ENCODE data around the gene SENP5.
"Not testable (repeated sequence)": the region's sequence is repeated elsewhere in the genome, so short reads cannot be mapped to it uniquely, and the experiment has no call there.

The SENP5 gene

DNA sequence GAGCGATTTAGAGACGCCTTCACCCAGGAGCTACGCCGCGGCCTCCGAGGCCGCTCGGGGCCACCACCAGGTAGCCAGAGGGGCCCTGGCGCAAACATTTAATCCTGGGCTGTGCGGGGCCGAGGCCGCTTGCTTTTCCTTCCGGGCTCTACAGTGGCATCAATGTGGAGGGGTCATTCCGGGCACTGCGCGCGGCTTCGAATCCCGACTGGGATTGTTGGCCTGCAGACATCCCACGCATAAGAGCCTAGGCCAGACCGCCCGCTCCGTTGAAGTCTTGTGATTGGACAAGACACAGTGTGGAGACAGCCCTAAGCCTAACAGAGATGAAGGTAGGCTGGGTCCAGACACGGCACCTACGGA, 75.2 kb downstream of the SENP5 start:
- DNase-seq = no peak

DNA sequence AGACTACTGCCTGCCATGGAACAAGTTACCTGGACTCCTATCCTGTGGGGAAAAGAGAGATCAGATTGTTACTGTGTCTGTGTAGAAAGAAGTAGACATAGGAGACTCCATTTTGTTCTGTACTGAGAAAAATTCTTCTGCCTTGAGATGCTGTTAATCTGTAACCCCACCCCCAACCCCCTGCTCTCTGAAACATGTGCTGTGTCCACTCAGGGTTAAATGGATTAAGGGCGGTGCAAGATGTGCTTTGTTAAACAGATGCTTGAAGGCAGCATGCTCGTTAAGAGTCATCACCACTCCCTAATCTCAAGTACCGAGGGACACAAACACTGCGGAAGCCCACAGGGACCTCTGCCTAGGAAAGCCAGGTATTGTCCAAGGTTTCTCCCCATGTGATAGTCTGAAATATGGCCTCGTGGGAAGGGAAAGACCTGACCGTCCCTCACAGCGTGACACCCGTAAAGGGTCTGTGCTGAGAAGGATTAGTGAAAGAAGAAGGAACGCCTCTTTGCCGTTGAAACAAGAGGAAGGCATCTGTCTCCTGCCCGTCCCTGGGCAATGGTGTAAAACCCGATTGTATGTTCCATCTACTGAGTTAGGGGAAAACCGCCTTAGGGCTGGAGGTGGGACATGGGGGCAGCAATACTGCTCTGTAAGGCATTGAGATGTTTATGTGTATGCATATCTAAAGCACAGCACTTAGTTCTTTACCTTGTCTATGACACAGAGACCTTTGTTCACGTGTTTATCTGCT, 76.5 kb downstream of the SENP5 start:
- DNase-seq = not testable (repeated sequence)

DNA sequence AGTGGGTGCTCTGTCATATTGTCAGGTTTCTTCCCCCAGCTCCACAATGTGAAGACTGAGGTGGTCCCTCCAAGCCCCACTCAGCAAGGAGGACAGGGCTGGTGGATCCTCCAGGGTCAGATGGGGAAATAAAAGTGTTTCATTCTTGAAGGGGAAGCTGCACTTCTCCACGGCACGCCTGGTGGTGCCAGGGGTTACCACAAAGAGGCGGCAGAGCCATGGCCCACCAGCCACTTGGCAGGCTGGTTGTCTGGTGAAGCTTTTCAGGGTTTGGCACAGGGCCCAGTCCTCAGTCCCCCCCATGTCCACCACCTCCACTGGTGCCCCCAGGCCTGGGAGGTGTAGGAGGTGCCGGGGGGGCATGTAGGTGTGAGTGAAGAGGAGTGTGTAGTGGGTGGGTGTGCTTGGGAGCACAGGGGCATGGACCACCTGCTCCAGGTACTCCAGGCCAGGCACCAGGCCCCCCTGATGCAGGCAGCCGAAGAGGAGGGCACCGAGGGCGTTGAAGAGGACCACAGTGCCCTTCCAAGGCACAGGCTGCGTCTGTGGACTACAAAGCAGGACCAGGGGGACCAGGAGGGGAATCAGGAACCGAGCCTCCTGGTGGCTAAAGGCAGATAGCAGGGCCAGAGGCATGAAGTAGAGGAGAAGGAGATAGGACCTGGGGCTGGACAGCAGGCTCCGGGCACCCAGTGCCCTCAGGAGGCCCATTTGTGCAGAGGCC, 79.6 kb downstream of the SENP5 start:
- DNase-seq = no peak

DNA sequence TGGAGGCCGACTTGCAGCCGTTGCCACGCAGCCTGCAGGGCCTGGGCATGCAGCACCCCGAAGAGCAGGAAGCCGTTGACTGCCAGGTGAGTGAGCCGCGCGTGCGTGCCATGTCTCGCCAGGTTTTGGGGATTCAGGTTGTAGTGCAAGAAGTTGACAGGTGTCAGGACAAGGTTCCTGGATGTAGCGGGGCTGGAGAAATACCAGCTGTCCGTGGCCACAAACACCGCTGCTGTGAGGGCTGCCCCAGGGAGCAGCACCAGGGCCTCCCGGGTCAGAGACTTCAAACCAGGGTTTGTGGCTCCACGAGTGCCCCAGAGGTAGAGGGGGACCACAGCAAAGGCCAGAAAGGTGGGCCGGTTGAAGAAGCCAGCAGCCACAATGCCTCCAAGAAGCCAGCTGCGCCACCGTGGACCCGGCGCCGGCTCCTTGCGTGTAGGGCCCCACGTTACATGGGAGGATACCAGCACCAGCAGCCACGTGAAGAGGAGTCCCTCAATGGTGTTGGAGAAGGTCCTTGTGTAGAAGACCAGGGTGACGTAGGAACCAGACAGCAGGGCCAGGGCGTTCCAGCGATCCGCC, 80.2 kb downstream of the SENP5 start:
- DNase-seq = no peak

DNA sequence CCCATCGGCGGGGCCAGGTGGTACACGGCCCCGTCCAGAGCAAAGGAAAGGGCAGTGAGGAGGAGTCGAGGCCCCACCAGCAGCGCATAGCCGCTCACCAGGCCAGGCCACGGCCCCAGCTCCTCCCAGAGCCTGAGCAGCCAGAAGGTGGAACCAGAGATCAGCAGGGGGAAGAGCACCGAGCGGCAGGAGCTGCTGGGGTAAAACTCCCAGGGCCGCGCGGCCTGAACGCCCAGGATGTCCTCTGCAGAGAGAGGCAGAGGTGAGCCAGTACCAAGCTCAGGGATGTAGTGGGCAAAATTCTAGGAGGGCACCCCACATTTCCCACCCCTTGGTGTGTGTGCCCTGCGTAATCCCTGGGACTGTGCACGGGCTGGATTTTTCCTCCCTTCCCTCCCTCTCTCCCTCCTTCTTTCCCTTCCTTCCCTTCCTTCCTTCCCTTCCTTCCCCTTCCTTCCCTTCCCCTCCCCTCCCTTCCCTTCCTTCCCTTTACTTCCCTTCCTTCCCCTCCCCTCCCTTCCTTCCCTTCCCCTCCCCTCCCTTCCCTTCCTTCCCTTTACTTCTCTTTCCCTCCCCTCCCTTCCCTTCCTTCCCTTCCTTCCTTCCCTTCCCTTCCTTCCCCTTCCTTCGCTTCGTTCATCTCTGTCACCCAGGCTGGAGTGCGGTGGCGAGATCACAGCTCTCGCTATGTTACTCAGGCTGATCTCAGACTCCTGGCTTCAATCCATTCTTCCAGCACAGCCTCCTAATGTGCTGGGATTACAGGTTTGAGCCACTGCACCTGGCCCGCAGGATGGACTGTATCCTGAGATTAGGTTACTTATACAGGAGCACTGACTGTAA, 80.9 kb downstream of the SENP5 start:
- no peak for DNase-seq

DNA sequence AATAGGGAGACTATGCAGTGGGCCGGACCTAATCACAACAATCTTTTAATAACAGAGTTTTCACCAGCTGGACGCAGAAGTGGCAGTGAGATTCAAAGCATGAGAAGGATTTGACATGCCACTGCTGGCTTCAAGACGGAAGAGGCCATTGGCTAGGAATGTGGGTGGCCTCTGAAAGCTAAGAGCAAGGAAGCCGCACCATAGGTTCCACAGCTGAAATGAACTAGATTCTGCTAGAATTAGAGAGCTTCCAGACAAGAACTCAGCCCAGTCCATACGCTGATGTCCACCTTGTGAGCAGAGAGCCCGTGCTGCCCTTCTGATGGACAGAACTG, 81.5 kb downstream of the SENP5 start:
- DNase-seq = no peak

DNA sequence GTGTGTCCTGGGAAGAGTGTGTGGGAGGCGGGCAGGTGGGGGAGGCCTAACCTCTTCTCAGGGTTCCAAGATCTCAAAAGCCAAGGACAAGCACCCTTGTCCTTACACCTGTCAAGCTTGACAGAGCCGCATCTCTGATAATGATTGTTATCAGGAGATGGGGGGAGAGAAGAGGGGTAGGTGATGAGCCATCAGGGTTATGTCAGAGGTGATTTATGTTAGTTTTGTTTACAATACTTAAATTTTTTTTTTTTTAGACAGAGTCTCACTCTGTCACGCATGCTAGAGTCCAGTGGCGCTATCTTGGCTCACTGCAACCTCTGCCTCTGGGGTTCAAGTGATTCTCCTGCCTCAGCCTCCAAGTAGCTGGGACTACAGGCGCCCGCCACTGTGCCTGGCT, 82.0 kb downstream of the SENP5 start:
- DNase-seq = no peak

DNA sequence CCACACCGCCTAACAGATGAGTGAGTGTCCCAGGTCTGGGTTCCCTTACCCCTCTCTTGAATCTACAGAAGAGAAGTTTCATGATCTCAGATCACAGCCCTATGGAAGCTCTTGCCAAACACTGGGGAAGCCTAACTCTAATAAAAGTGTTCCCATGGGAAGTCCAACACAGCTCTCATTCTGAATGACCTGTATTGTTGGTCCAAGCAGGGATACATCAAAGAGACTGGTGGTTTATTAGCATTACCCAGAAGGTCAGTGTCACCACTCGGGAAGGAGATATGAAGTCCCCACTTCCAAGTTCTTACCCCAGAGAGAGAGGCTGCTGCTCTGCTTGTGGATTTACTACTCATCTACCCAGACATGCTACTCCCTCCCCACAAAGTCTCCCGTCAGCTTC, 83.7 kb downstream of the SENP5 start:
- no peak for DNase-seq

DNA sequence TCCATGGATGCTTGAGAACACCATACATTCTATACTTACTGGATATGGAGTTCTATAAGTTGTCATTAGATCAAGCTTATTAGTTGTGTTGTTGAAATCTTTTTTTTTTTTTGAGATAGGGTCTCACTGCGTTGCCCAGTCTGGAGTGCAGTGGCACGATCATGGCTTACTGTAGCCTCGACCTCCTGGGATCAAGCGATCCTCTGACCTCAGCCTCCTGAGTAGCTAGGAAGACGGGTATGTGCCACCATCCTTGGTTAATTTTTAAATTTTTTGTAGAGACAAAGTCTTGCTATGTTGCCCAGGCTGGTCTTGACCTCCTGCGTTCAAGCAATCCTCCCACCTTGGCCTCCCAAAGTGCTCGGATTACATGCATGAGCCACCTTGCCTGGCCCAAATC, 87.1 kb downstream of the SENP5 start:
- DNase-seq = no peak

DNA sequence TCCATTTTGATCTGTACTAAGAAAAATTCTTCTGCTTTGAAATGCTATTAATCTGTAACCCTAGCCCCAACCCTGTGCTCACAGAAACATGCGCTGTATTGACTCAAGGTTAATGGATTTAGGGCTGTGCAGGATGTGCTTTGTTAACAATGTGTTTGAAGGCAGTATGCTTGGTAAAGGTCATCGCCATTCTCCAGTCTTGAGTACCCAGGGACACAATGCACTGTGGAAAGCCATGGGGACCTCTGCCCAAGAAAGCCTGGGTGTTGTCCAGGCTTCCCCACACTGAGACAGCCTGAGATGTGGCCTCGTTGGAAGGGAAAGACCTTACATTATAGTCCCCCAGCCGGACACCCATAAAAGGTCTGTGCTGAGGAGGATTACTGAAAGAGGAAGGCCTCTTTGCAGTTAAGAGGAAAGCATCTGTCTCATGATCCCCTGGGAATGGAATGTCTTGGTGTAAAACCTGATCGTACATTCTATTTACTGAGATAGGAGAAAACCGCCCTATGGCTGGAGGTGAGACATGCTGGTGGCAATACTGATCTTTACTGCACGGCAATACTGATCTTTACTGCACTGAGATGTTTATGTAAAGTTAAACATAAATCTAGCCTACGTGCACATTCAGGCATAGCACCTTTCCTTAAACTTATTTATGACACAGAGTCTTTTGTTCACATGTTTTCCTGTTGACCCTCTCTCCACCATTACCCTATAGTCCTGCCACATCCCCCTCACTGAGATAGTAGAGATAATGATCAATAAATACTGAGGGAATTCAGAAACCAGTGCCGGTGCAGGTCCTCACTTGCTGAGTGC, 94.6 kb downstream of the SENP5 start:
- DNase-seq = no peak

DNA sequence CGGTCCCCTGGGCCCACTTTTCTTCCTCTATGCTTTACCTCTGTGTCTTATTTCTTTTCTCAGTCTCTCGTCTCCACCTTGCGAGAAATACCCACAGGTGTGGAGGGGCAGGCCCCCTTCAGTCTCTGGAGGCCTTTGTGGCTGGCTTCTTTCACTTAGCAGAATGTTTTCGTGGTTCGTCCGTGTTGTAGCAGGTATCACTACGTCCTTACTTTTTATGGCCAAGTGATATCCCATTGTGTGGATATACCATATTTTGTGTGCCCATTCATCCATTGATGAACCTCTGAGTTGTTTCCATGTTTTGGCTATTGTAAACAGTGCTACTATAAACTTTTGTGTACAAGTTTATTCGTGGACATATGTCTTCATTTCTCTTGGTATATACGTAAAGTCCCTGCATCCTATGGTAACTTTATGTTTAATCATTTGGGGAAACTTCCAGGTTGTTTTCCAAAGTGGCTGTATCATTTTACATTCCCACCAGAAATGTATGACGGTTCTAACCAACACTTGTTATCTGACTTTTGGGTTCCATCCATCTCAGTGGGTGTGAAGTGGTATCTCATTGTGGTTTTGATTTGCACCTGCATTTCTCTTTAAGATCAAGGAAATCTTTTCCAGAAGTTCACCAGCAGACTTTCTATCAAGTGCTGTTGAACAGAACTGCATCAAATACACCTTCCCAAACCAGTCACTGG, 95.4 kb downstream of the SENP5 start:
- no peak for DNase-seq

DNA sequence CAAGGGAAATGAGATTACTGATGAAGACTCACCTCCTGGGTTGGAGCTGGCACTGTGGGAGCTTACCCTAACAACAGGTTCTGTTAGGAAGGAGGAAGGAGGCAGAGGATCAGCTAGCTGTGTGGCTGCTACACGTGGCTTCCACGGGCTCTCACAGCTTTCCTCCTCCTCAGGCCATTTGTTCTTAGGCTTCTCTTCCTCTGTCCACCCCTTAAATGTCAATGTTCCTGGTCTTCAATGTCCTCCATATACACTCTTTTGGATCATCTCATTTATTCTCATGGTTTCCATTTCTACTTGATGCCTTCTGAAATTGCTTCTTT, 95.9 kb downstream of the SENP5 start:
- DNase-seq = no peak

DNA sequence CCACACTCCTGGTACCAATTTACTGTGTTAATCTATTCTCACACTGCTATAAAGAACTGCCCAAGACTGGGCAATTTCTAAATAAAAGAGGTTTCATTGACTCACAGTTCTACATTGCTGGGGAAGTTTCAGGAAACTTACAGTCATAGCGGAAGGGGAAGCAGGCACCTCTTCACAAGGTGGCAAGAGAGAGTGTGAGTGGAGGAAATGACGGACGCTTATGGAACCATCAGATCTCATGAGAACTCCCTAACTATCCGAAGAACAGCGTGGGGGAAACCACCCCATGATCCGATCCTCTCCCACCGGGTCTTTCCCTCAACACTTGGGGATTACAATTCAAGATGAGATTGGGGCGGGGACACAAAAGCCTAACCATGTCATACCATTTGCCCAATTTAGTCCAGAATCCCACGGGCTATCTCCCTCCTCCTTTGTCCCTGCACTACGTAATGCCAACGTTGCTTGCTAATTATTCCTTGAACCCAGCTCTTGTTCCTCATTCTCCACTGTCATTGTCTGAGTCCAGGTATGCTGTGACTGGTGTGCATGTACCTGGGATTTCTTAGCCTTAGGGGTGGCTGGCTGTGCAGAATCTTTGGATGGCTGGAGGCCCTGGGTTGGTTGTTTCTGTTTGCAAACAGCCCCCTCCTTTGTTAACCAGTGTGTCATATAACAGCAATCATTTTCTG, 97.5 kb downstream of the SENP5 start:
- DNase-seq = no peak

DNA sequence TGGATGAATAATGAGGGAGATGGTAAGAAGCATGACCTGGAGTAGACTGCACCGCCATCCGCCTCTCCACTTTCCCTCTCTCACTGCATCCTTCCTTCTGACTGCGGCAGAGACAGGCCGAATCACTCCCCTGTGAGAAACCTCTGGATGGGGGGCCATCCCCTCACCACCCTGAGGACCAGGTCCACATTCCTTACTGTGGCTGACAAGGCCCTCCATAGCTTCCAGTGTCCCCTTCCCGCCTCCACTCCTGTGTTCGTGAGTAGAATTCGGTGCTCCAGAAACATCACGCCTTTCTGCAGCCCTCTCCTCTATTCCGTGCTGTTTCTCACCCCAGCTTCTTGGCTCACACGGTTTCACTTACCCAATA, 98.1 kb downstream of the SENP5 start:
- DNase-seq = no peak

DNA sequence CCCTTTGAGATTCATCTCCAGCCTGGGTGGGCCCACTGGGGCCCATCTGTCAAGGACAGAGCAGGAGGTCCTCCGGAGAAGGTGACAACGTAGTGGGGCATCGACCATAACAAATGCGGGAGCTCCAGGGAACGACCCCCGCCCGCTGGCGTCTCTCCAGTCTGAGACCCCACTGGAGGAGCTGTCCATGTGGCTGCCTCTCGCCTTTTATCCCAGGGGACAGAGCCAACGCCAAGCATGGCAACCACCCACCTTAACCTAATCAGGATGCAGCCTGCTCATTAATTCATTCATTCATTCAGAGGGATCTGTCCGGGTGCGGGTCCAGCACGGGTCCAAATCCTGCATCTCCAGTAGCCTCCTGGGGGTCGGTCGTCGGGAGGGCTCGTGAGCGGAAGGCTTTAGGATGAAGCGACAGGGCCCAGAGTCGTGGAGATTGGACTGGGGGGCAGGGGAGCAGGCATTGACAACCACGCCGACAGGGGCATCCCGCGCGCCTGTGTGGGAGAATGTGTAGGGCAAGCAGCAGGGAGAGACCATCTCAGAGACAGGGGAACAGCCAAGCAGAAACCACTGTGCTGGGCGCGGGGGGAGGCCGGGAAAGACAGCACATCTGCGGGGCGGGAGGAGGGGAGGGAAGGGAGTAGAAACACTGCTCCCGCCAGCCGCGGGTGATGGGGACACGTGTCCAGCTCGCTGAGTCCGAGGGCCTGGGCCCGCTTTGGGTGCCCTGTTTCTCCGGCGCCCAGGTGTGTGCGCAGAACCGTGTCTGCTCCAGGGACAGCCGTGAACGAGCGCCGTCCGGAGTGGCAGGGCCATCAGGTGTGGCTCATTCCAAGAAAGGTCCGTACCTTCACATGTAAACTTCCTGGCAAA, 99.0 kb downstream of the SENP5 start:
- DNase-seq = no peak

DNA sequence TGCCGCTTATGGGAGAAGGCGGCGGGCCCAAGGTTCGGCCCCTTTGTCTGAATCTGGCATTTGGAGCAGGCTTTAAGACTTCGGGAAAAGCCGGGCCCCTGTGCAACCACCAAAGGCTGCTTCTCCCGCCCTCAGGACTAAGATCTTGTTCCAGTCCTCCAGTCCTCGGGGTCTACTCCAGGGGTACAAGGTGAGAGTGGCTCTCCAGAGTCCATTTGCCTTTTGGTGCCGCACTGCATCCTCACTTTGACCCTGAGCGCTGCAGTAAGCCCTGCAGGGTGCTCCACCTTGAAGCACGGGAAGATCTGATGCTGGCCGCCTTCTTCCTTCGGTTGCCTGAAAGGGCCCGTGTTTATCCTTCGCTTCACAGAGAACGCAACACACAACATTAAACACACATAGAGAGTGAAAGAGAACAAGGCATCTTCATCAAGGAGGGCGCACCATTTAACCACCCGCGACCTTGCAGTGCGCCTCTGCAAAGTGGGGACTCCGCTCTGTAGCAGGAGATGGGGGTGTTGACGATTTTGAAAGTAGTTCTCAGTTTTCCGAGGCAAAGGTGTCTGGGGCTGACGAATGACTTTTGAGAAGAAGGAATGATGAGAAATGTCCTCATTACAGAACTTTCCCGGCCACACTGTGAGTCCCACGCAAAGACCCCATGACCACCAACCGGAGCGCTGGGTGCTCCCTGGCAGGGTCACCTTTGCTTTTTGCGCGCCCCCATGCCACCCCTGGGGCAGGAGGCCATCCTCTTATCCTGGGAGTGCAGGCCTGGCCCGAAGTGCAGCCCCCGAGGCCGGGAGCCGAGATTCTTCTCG, 99.9 kb downstream of the SENP5 start:
- no peak for DNase-seq

DNA sequence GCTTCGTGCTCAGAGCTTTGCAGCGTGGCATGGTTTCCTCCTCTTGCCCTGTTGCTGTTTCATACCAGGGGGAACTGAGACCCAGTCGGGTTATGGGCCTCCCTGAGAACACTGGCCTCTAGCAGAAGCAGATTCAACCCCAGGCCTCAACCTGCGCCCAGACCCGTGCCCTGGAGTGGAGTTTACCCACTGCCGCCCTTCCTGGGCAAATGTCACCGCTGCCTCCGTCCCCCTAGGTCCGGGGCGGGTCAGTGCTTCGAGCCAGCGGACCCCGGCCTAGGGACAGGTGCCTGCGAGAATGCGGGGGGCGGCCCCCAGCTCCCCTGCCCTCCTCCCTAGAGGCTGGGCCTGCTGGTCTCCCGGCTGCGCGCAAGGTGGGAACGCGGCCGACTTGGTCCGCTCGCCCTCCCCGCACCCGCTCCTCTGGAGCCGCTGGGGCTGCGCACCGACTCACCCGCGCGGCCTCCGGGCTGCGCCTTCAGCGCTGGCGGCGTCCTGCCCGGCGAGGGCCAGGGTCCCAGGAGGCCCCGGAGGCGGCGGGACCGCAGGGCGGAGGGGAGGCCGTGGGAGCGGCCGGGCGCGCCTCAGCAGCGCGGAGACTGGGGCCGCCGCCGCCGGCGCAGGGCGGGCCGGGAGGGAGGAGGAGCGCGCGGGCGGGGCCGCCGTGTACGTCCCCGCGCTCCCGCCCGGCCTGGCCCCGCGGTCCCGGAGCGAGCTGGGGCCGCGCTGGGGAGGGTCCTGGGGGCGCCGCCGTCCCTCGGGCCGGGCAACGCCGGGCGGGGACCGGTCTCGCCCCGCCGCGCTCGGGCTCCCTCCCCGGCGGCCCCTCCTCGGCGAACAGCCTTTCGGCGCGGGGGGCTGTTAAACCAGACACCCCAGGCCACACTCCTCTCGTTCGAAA, 100.8 kb downstream of the SENP5 start, which contains the start of gene PIGZ:
Gene PIGZ (minus strand): TSS at position 601 of the 901 bp plus-strand sequence. CDS start 16,802 bp downstream, outside the sequence.
- no peak for DNase-seq

DNA sequence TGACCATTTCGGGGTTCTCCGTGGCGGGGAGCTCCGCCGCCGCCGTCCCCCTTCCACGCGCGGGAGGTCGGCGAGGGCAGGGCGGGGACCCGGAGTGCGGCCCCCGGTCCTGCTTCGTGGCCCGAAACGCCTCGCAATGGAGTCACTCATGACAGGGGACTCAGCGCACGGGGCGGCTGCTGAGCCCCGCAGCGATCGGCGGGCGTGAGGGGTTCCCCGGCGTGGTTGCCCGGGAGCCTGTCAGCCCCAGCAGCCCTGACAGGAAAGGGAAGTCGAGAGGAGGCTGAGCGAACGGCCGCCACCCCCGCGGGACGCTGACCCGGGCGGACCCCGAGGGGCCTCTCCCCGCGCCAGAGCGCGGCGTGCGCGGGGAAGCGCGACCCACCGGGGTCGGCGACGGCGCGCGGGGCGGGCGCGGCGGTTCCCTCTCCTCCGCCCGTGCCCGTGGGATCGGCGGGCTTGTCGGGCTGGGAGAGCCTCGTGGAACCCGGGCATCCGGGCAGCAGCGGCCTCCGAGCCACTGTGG, 101.5 kb downstream of the SENP5 start:
- no peak for DNase-seq
